Lower lobe of right lung (tissue), 2 donors: ENCODE results near the gene ENO2. TPM values are rescaled to one million over a fixed set of nuclear protein-coding genes. Genes with fewer than 3 reads are reported as not detected.

Experiments
- ATAC-seq, 2 donors: fragments of 200-7000 bp; cut with Tn5 transposase; one replicate each; pipeline ENCODE4 v1.9.1; 2020 to 2022; ENCODE audit warnings: mild to moderate bottlenecking in 2 of 2, moderate library complexity in 2 of 2
- DNase-seq: peaks from one replicate; pipeline ENCODE4 v3.0.0-alpha.2; 2020
- H3K27ac ChIP-seq: fragments of 200-600 bp; one replicate; pipeline ENCODE4 v1.8.0; 2022
- H3K27me3 ChIP-seq: fragments of 200-600 bp; one replicate; pipeline ENCODE4 v1.8.0; 2022; ENCODE audit warnings: low read depth
- H3K36me3 ChIP-seq: fragments of 200-600 bp; one replicate; pipeline ENCODE4 v1.8.0; 2022; ENCODE audit warnings: mild to moderate bottlenecking
- H3K4me1 ChIP-seq: fragments of 200-600 bp; one replicate; pipeline ENCODE4 v1.8.0; 2022
- H3K4me3 ChIP-seq: fragments of 200-600 bp; one replicate; pipeline ENCODE4 v1.8.0; 2022; ENCODE audit warnings: mild to moderate bottlenecking
- H3K9me3 ChIP-seq: fragments of 200-600 bp; one replicate; pipeline ENCODE4 v1.8.0; 2022
- CTCF ChIP-seq: fragments of 200-600 bp; IDR thresholded peaks from one replicate; pipeline ENCODE4 v1.8.0; 2022; ENCODE audit warnings: antibody characterized with exemption, mild to moderate bottlenecking
- intact Hi-C: fragments of 100-400 bp; cut with DNase I; formaldehyde crosslinking; loops from one replicate; pipeline ENCODE4 v1.11.0; 2022
- total RNA-seq: library from RNA; stranded (reverse); fragmentation: NEBNext Ultra II Directional; extraction: Animal tissue kit (Norgen Biotek cat#: 25700); gene quantifications from one replicate; pipeline ENCODE4 v1.2.1, GENCODE V29; 2021
- donor health status: DM: no; HTN: yes; CAD: no; lungs with severe emphysema.

ENO2 gene
- total RNA-seq, 1 donor from 2014 or later, result 41.9 TPM

GRCh38 chr12:6954316-6955107 is 40.1 kb downstream of the ENO2 start:
- intact Hi-C loops, result no loop called here
- peak overlapping the region; percentile 79 for H3K27ac ChIP-seq
- no peaks in the 10 kb centered on the region for H3K9me3 ChIP-seq
- H3K27me3 ChIP-seq, result no peaks in the 10 kb centered on the region
- H3K36me3 ChIP-seq, result peaks cover 34% of the 10 kb centered on the region
- DNase-seq (peak; percentile 34), ATAC-seq (no peak)
- TF ChIP-seq CTCF, result no peak
- peak overlapping the region; percentile 65 for H3K4me3 ChIP-seq
- H3K4me1 ChIP-seq, result peaks cover 74% of the 10 kb centered on the region

- peak overlapping the region; percentile 79 for H3K27ac ChIP-seq
- intact Hi-C loops, result no loop called here
- peaks cover 75% of the 10 kb centered on the region for H3K4me1 ChIP-seq
- no peaks in the 10 kb centered on the region for H3K27me3 ChIP-seq
- no peak for TF ChIP-seq CTCF
- H3K4me3 ChIP-seq, result no peak overlapping the region
- DNase-seq, result peak; percentile 33
- no peaks in the 10 kb centered on the region for H3K9me3 ChIP-seq
- H3K36me3 ChIP-seq, result peaks cover 40% of the 10 kb centered on the region
- no peak for ATAC-seq
These were observed 41.0 kb downstream of the ENO2 start for GRCh38 chr12:6955108-6956020.

- no peaks in the 10 kb centered on the region for H3K9me3 ChIP-seq
- peaks cover 76% of the 10 kb centered on the region for H3K4me1 ChIP-seq
- DNase-seq (peak; percentile 26), ATAC-seq (no peak)
- no peaks in the 10 kb centered on the region for H3K27me3 ChIP-seq
- H3K27ac ChIP-seq, result peak overlapping the region; percentile 49
- intact Hi-C loops, result no loop called here
- no peak for TF ChIP-seq CTCF
- H3K4me3 ChIP-seq, result no peak overlapping the region
- H3K36me3 ChIP-seq, result peaks cover 47% of the 10 kb centered on the region
These were observed 41.8 kb downstream of the ENO2 start for GRCh38 chr12:6956021-6956727.

GRCh38 chr12:6957151-6957701 is 42.8 kb downstream of the ENO2 start:
- peak overlapping the region; percentile 90 for H3K27ac ChIP-seq
- H3K4me1 ChIP-seq, result peaks cover 87% of the 10 kb centered on the region
- H3K36me3 ChIP-seq, result peaks cover 47% of the 10 kb centered on the region
- H3K9me3 ChIP-seq, result no peaks in the 10 kb centered on the region
- no peaks in the 10 kb centered on the region for H3K27me3 ChIP-seq
- DNase-seq, result peak; percentile 41
- no peak overlapping the region for H3K4me3 ChIP-seq
- no peak for ATAC-seq
- TF ChIP-seq CTCF, result no peak
- intact Hi-C loops, result no loop called here
